Measurements from ENCODE around the gene RBM4B. TPM values are rescaled to one million over a fixed set of nuclear protein-coding genes. Genes with fewer than 3 reads are reported as not detected.

Gene RBM4B
- total RNA-seq, 2 donors from 2014 or later: 9.0 to 9.7 TPM

- H3K27ac ChIP-seq: peak overlapping the region; percentile 88 to 89
- DNase-seq (ENCODE audit: low spot score): no peak
- peaks cover 5 to 58% of the 10 kb centered on the region in 2 donors for H3K4me1 ChIP-seq
- no peaks in the 10 kb centered on the region for H3K27me3 ChIP-seq
- H3K9me3 ChIP-seq: no peaks in the 10 kb centered on the region
- H3K4me3 ChIP-seq: peak overlapping the region; percentile 73 to 89
- no peak for TF ChIP-seq CTCF (IDR thresholded peaks at IDR 0.05)
- H3K36me3 ChIP-seq: peaks cover 31% of the 10 kb centered on the region
Measured at GRCh38 chr11:66639066-66639813, 38.4 kb downstream of the RBM4B start.

- Histone ChIP-seq H3K27ac (peak within 1 kb of the TSS; percentile 88 to 89), H3K9me3 (no peaks in the 10 kb centered on the region), H3K4me3 (peak within 1 kb of the TSS; percentile 73 to 89), H3K27me3 (no peaks in the 10 kb centered on the region), H3K4me1 (peaks cover 5 to 50% of the 10 kb centered on the region in 2 donors), H3K36me3 (peaks cover 23% of the 10 kb centered on the region)
- peak; percentile 100 for DNase-seq (ENCODE audit: low spot score)
- TF ChIP-seq CTCF (IDR thresholded peaks at IDR 0.05): peak in 1 of 2 donors; percentile 31
Measured at GRCh38 chr11:66638177-66639065, 39.3 kb downstream of the RBM4B start, which contains the start of gene RBM4. RBM4 (plus strand) TSS chr11:66638703; CDS start chr11:66639712, 1,009 bp downstream.

- no peak for DNase-seq (ENCODE audit: low spot score)
- peaks cover 5 to 48% of the 10 kb centered on the region in 2 donors for H3K4me1 ChIP-seq
- H3K36me3 ChIP-seq: peaks cover 22% of the 10 kb centered on the region
- peak overlapping the region; percentile 88 to 89 for H3K27ac ChIP-seq
- no peaks in the 10 kb centered on the region for H3K9me3 ChIP-seq
- peak overlapping the region; percentile 73 to 89 for H3K4me3 ChIP-seq
- TF ChIP-seq CTCF (IDR thresholded peaks at IDR 0.05): no peak
- no peaks in the 10 kb centered on the region for H3K27me3 ChIP-seq
Measured at GRCh38 chr11:66637557-66638176, 40.0 kb downstream of the RBM4B start.

- Histone ChIP-seq H3K27me3 (no peaks in the 10 kb centered on the region), H3K4me3 (no peak overlapping the region), H3K4me1 (peaks cover 5 to 36% of the 10 kb centered on the region in 2 donors), H3K36me3 (peaks cover 19% of the 10 kb centered on the region), H3K9me3 (no peaks in the 10 kb centered on the region), H3K27ac (no peak overlapping the region)
- TF ChIP-seq CTCF (IDR thresholded peaks at IDR 0.05): no peak
- no peak for DNase-seq (ENCODE audit: low spot score)
Measured at GRCh38 chr11:66636411-66636810, 41.3 kb downstream of the RBM4B start.

- H3K9me3 ChIP-seq: no peaks in the 10 kb centered on the region
- no peak for TF ChIP-seq CTCF (IDR thresholded peaks at IDR 0.05)
- H3K27ac ChIP-seq: no peak overlapping the region
- DNase-seq (ENCODE audit: low spot score): no peak
- H3K4me3 ChIP-seq: no peak overlapping the region
- H3K36me3 ChIP-seq: peaks cover 26% of the 10 kb centered on the region
- peaks cover 5 to 15% of the 10 kb centered on the region in 2 donors for H3K4me1 ChIP-seq
- H3K27me3 ChIP-seq: no peaks in the 10 kb centered on the region
Measured at GRCh38 chr11:66632952-66633351, 44.7 kb downstream of the RBM4B start.

All from right atrium auricular region (tissue), 2 donors.